GM23338 (cell line): ENCODE results near the gene MAD2L1BP. TPM values are rescaled to one million over a fixed set of nuclear protein-coding genes. Genes with fewer than 3 reads are reported as not detected.

Source experiments
- ATAC-seq: fragments of 200-7000 bp; cut with Tn5 transposase; 3 replicates; pipeline ENCODE4 v1.9.1; 2020
- DNase-seq: peaks from one replicate; pipeline ENCODE4 v3.0.0-alpha.2; 2015; ENCODE audit warnings: low spot score
- H2AFZ ChIP-seq: fragments of 200-600 bp; sonication (generic); 2 replicates; pipeline ENCODE4 v1.8.0; 2016; ENCODE audit warnings: antibody characterized with exemption, mild to moderate bottlenecking, moderate library complexity
- H3F3A ChIP-seq: fragments of 200-600 bp; sonication (generic); replicated peaks from 2 replicates; pipeline ENCODE4 v1.8.0; 2017; ENCODE audit warnings: antibody characterized with exemption, mixed run types, low read depth
- H3K27ac ChIP-seq: fragments of 200-600 bp; sonication (generic); 2 replicates; pipeline ENCODE4 v1.6.1; 2016; ENCODE audit warnings: low read depth
- H3K27me3 ChIP-seq: fragments of 200-600 bp; sonication (generic); 2 replicates; pipeline ENCODE4 v1.8.0; 2016; ENCODE audit warnings: mild to moderate bottlenecking, mixed run types, moderate library complexity; ENCODE audit not compliant: insufficient read depth
- H3K36me3 ChIP-seq: fragments of 200-600 bp; sonication (generic); 2 replicates; pipeline ENCODE4 v1.8.0; 2016; ENCODE audit warnings: mild to moderate bottlenecking; ENCODE audit not compliant: insufficient read depth
- H3K4me1 ChIP-seq: fragments of 200-600 bp; sonication (generic); 2 replicates; pipeline ENCODE4 v1.8.0; 2016; ENCODE audit warnings: mild to moderate bottlenecking, moderate library complexity; ENCODE audit not compliant: insufficient read depth
- H3K4me2 ChIP-seq: fragments of 200-600 bp; sonication (generic); 2 replicates; pipeline ENCODE4 v1.7.1; 2017; ENCODE audit warnings: mixed run types
- H3K4me3 ChIP-seq: fragments of 200-600 bp; sonication (generic); 2 replicates; pipeline ENCODE4 v1.6.1; 2016; ENCODE audit warnings: mixed run types
- H3K79me2 ChIP-seq: fragments of 200-600 bp; sonication (generic); replicated peaks from 2 replicates; pipeline ENCODE4 v1.8.0; 2017; ENCODE audit warnings: mild to moderate bottlenecking; ENCODE audit not compliant: insufficient read depth
- H3K9me2 ChIP-seq: fragments of 200-600 bp; sonication (generic); 2 replicates; pipeline ENCODE4 v1.8.0; 2017; ENCODE audit not compliant: insufficient read depth
- H4K20me1 ChIP-seq: fragments of 200-600 bp; sonication (generic); replicated peaks from 2 replicates; pipeline ENCODE4 v1.8.0; 2017; ENCODE audit warnings: mild to moderate bottlenecking; ENCODE audit not compliant: insufficient read depth
- H3K27ac Mint-ChIP-seq: 2 replicates; pipeline ENCODE4 v1.8.0; 2020; ENCODE audit warnings: inconsistent platforms, mild to moderate bottlenecking, moderate library complexity, mixed read lengths
- H3K27me3 Mint-ChIP-seq: 3 replicates; pipeline ENCODE4 v1.8.0; 2022; ENCODE audit warnings: low read depth, mild to moderate bottlenecking, moderate library complexity, mixed read lengths, inconsistent platforms; ENCODE audit not compliant: insufficient read depth, poor library complexity
- H3K36me3 Mint-ChIP-seq: 3 replicates; pipeline ENCODE4 v1.8.0; 2021; ENCODE audit warnings: low read depth, mild to moderate bottlenecking, inconsistent platforms, moderate library complexity, mixed read lengths
- H3K4me1 Mint-ChIP-seq: 3 replicates; pipeline ENCODE4 v1.8.0; 2020; ENCODE audit warnings: mild to moderate bottlenecking, inconsistent platforms, mixed read lengths
- H3K4me3 Mint-ChIP-seq: 3 replicates; pipeline ENCODE4 v1.8.0; 2021; ENCODE audit warnings: moderate library complexity, mild to moderate bottlenecking, inconsistent platforms, mixed read lengths
- H3K9me3 Mint-ChIP-seq: 3 replicates; pipeline ENCODE4 v1.8.0; 2020; ENCODE audit warnings: moderate library complexity, mild to moderate bottlenecking, inconsistent platforms, mixed read lengths
- CREB1 ChIP-seq: fragments of 250-450 bp; sonication (Bioruptor Pico); IDR thresholded peaks from 2 replicates; pipeline ENCODE4 v1.5.0; 2020; ENCODE audit warnings: low read depth, mild to moderate bottlenecking, moderate library complexity
- CTCF ChIP-seq, 2 experiments: fragments of 200-600 bp in 1 of 2; sonication (generic) in 1 of 2; conservative IDR thresholded peaks; 2 replicates each; pipeline versions ENCODE4 v1.5.1 to v1.6.1; 2016 to 2017; ENCODE audit warnings: antibody characterized with exemption in 2 of 2, low read depth in 2 of 2, mild to moderate bottlenecking in 2 of 2, moderate library complexity in 1 of 2
- ETS1 ChIP-seq: IDR thresholded peaks from 2 replicates; pipeline ENCODE4 v1.6.1; 2016; ENCODE audit warnings: antibody characterized with exemption
- EZH2 ChIP-seq: fragments of 200-600 bp; sonication (generic); IDR thresholded peaks from one replicate; pipeline ENCODE4 v1.8.0; 2017; ENCODE audit warnings: antibody characterized with exemption, mild to moderate bottlenecking, low read depth; ENCODE audit not compliant: unreplicated experiment
- EZH2phosphoT487 ChIP-seq: fragments of 200-600 bp; sonication (generic); IDR thresholded peaks from one replicate; pipeline ENCODE4 v1.8.1; 2018; ENCODE audit warnings: antibody characterized with exemption; ENCODE audit not compliant: unreplicated experiment
- JUNB ChIP-seq: IDR thresholded peaks from one replicate; pipeline ENCODE4 v1.6.1; 2016; ENCODE audit warnings: antibody characterized with exemption; ENCODE audit not compliant: unreplicated experiment
- NANOG ChIP-seq: IDR thresholded peaks from 2 replicates; pipeline ENCODE4 v1.6.1; 2016; ENCODE audit warnings: antibody characterized with exemption, borderline replicate concordance
- POLR2AphosphoS5 ChIP-seq: IDR thresholded peaks from 2 replicates; pipeline ENCODE4 v1.6.1; 2016; ENCODE audit warnings: antibody characterized with exemption, low read depth
- STAT1 ChIP-seq: IDR thresholded peaks from one replicate; pipeline ENCODE4 v1.6.1; 2016; ENCODE audit warnings: antibody characterized with exemption; ENCODE audit not compliant: unreplicated experiment
- ZNF114 ChIP-seq: fragments of 250-450 bp; sonication (Bioruptor Pico); IDR thresholded peaks from 2 replicates; pipeline ENCODE4 v1.5.0; 2020; ENCODE audit warnings: mild to moderate bottlenecking, moderate library complexity
- ZNF331 ChIP-seq: fragments of 250-450 bp; sonication (Bioruptor Pico); IDR thresholded peaks from 2 replicates; pipeline ENCODE4 v1.5.0; 2020; ENCODE audit warnings: low read depth, mild to moderate bottlenecking, moderate library complexity
- polyA plus RNA-seq: library from polyadenylated mRNA; unstranded; fragments of >200 nt; fragmentation: Nextera tagmentation; extraction: Ambion mirVana; gene quantifications from 2 replicates; pipeline ENCODE4 v1.2.1, GENCODE V29; 2016
- total RNA-seq: library from RNA; depleted of rRNA; stranded (reverse); fragments of >200 nt; shearing (Covaris generic); gene quantifications from 2 replicates; pipeline ENCODE4 v1.2.3, GENCODE V29; 2014
- TF ChIP-seq, protein P1 (sequence below): IDR thresholded peaks from one replicate; pipeline ENCODE4 v1.6.1; 2018; ENCODE audit warnings: antibody characterized with exemption; ENCODE audit not compliant: unreplicated experiment
- TF ChIP-seq, protein P2 (sequence below): fragments of 250-450 bp; sonication (Bioruptor Pico); IDR thresholded peaks from 2 replicates; pipeline ENCODE4 v1.5.0; 2020; ENCODE audit warnings: mild to moderate bottlenecking, moderate library complexity

MAD2L1BP gene
- total and polyA plus RNA-seq, 2 experiments from 2014 or later: 26.6 to 51.7 TPM

DNA sequence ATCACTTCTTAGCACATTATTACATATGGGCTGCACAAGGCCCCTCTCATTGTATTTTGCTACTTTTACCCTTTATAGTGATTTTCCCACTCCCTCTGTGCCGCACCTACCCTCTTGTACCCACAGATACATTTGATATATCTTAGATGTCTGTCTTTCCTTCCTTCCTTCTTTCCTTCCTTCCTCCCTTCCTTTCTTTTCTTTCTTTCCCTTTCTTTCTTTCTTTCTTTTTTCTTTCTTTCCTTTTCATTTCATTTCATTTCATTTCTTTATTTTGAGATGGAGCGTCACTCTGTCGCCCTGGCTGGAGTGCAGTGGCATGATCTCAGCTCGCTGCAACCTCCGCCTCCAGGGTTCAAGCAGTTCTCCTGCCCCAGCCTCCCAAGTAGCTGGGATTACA is 47.4 kb upstream of the MAD2L1BP start:
- H3K27me3 Mint-ChIP-seq: no peaks in the 10 kb centered on the region
- Histone ChIP-seq H3K4me3 (no peak overlapping the region), H3K4me2 (no peak overlapping the region), H3K27ac (no peak overlapping the region), H2AFZ (no peak overlapping the region), H4K20me1 (no peaks in the 10 kb centered on the region), H3K27me3 (no peaks in the 10 kb centered on the region), H3K36me3 (peaks cover 18% of the 10 kb centered on the region; the same call in 1 of the 2 replicates), H3K4me1 (no peaks in the 10 kb centered on the region), H3F3A (no peaks in the 10 kb centered on the region), H3K9me2 (no peaks in the 10 kb centered on the region), H3K79me2 (no peaks in the 10 kb centered on the region)
- TF ChIP-seq NANOG (no peak), STAT1 (no peak), ZNF114 (CRISPR knock-in tag) (no peak), ZNF331 (no peak), POLR2AphosphoS5 (no peak), ETS1 (no peak), EZH2phosphoT487 (no peak), EZH2 (no peak), CTCF (conservative IDR thresholded peaks at IDR 0.05; ENCODE audit: low read depth in 2 of 2) (no peak), CREB1 (CRISPR knock-in tag) (no peak), JUNB (no peak)
- TF ChIP-seq, protein P1, sequence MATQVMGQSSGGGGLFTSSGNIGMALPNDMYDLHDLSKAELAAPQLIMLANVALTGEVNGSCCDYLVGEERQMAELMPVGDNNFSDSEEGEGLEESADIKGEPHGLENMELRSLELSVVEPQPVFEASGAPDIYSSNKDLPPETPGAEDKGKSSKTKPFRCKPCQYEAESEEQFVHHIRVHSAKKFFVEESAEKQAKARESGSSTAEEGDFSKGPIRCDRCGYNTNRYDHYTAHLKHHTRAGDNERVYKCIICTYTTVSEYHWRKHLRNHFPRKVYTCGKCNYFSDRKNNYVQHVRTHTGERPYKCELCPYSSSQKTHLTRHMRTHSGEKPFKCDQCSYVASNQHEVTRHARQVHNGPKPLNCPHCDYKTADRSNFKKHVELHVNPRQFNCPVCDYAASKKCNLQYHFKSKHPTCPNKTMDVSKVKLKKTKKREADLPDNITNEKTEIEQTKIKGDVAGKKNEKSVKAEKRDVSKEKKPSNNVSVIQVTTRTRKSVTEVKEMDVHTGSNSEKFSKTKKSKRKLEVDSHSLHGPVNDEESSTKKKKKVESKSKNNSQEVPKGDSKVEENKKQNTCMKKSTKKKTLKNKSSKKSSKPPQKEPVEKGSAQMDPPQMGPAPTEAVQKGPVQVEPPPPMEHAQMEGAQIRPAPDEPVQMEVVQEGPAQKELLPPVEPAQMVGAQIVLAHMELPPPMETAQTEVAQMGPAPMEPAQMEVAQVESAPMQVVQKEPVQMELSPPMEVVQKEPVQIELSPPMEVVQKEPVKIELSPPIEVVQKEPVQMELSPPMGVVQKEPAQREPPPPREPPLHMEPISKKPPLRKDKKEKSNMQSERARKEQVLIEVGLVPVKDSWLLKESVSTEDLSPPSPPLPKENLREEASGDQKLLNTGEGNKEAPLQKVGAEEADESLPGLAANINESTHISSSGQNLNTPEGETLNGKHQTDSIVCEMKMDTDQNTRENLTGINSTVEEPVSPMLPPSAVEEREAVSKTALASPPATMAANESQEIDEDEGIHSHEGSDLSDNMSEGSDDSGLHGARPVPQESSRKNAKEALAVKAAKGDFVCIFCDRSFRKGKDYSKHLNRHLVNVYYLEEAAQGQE: no peak
- TF ChIP-seq, protein P2, sequence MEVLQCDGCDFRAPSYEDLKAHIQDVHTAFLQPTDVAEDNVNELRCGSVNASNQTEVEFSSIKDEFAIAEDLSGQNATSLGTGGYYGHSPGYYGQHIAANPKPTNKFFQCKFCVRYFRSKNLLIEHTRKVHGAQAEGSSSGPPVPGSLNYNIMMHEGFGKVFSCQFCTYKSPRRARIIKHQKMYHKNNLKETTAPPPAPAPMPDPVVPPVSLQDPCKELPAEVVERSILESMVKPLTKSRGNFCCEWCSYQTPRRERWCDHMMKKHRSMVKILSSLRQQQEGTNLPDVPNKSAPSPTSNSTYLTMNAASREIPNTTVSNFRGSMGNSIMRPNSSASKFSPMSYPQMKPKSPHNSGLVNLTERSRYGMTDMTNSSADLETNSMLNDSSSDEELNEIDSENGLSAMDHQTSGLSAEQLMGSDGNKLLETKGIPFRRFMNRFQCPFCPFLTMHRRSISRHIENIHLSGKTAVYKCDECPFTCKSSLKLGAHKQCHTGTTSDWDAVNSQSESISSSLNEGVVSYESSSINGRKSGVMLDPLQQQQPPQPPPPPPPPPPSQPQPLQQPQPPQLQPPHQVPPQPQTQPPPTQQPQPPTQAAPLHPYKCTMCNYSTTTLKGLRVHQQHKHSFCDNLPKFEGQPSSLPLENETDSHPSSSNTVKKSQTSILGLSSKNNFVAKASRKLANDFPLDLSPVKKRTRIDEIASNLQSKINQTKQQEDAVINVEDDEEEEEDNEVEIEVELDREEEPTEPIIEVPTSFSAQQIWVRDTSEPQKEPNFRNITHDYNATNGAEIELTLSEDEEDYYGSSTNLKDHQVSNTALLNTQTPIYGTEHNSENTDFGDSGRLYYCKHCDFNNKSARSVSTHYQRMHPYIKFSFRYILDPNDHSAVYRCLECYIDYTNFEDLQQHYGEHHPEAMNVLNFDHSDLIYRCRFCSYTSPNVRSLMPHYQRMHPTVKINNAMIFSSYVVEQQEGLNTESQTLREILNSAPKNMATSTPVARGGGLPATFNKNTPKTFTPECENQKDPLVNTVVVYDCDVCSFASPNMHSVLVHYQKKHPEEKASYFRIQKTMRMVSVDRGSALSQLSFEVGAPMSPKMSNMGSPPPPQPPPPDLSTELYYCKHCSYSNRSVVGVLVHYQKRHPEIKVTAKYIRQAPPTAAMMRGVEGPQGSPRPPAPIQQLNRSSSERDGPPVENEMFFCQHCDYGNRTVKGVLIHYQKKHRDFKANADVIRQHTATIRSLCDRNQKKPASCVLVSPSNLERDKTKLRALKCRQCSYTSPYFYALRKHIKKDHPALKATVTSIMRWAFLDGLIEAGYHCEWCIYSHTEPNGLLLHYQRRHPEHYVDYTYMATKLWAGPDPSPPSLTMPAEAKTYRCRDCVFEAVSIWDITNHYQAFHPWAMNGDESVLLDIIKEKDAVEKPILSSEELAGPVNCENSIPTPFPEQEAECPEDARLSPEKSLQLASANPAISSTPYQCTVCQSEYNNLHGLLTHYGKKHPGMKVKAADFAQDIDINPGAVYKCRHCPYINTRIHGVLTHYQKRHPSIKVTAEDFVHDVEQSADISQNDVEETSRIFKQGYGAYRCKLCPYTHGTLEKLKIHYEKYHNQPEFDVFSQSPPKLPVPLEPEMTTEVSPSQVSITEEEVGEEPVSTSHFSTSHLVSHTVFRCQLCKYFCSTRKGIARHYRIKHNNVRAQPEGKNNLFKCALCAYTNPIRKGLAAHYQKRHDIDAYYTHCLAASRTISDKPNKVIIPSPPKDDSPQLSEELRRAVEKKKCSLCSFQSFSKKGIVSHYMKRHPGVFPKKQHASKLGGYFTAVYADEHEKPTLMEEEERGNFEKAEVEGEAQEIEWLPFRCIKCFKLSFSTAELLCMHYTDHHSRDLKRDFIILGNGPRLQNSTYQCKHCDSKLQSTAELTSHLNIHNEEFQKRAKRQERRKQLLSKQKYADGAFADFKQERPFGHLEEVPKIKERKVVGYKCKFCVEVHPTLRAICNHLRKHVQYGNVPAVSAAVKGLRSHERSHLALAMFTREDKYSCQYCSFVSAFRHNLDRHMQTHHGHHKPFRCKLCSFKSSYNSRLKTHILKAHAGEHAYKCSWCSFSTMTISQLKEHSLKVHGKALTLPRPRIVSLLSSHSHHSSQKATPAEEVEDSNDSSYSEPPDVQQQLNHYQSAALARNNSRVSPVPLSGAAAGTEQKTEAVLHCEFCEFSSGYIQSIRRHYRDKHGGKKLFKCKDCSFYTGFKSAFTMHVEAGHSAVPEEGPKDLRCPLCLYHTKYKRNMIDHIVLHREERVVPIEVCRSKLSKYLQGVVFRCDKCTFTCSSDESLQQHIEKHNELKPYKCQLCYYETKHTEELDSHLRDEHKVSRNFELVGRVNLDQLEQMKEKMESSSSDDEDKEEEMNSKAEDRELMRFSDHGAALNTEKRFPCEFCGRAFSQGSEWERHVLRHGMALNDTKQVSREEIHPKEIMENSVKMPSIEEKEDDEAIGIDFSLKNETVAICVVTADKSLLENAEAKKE: no peak
- H3K4me1 Mint-ChIP-seq: no peaks in the 10 kb centered on the region
- no peak overlapping the region for H3K27ac Mint-ChIP-seq
- no peak for DNase-seq
- no peaks in the 10 kb centered on the region for H3K9me3 Mint-ChIP-seq
- H3K36me3 Mint-ChIP-seq: peaks cover 47% of the 10 kb centered on the region
- H3K4me3 Mint-ChIP-seq: no peak overlapping the region
- ATAC-seq: no peak
